Fibroblast of mammary gland (primary cell): Measurements from ENCODE around the gene PDCD1LG2.

ENCODE experiments used
- DNase-seq: peaks from one replicate; pipeline ENCODE4 v3.0.0-alpha.2; 2010; ENCODE audit warnings: low read depth
- H3K4me3 ChIP-seq: 2 replicates; pipeline ENCODE4 v1.5.1; 2011; ENCODE audit warnings: low read depth, mild to moderate bottlenecking, low read length, moderate library complexity; ENCODE audit not compliant: control insufficient read depth
- CTCF ChIP-seq: conservative IDR thresholded peaks from 2 replicates; pipeline ENCODE4 v1.5.1; 2011; ENCODE audit warnings: low read depth, low read length, inconsistent platforms; ENCODE audit not compliant: control insufficient read depth, insufficient read depth

The PDCD1LG2 gene

GRCh38 chr9:5610491-5610890 is 100.2 kb downstream of the PDCD1LG2 start:
- no peak for DNase-seq
- no peak for TF ChIP-seq CTCF
- H3K4me3 ChIP-seq: no peak overlapping the region

GRCh38 chr9:5611321-5612184 is 101.2 kb downstream of the PDCD1LG2 start:
- no peak for TF ChIP-seq CTCF
- DNase-seq: no peak
- H3K4me3 ChIP-seq: no peak overlapping the region

GRCh38 chr9:5612185-5612530 is 101.8 kb downstream of the PDCD1LG2 start:
- TF ChIP-seq CTCF: no peak
- no peak overlapping the region for H3K4me3 ChIP-seq
- DNase-seq: no peak

GRCh38 chr9:5614192-5614591 is 103.9 kb downstream of the PDCD1LG2 start:
- no peak for TF ChIP-seq CTCF
- no peak overlapping the region for H3K4me3 ChIP-seq
- DNase-seq: no peak

- no peak for DNase-seq
- no peak for TF ChIP-seq CTCF
- H3K4me3 ChIP-seq: no peak overlapping the region
These were observed 104.7 kb downstream of the PDCD1LG2 start for GRCh38 chr9:5614985-5615384.

- no peak for DNase-seq
- H3K4me3 ChIP-seq: no peak overlapping the region
- TF ChIP-seq CTCF: no peak
These were observed 107.4 kb downstream of the PDCD1LG2 start for GRCh38 chr9:5617749-5618148.

- DNase-seq: no peak
- H3K4me3 ChIP-seq: no peak overlapping the region
- TF ChIP-seq CTCF: no peak
These were observed 110.2 kb downstream of the PDCD1LG2 start for GRCh38 chr9:5620494-5620893.
